Aorta (tissue), 5 donors: ENCODE measurements around the gene UNC79. TPM values are rescaled to one million over a fixed set of nuclear protein-coding genes. Genes with fewer than 3 reads are reported as not detected.

ENCODE experiments used
- ATAC-seq: fragments of 200-7000 bp; cut with Tn5 transposase; one replicate; pipeline ENCODE4 v1.9.1; 2022; ENCODE audit warnings: moderate library complexity; ENCODE audit not compliant: low FRiP score
- DNase-seq, 2 donors: peaks; one replicate each; pipeline ENCODE4 v3.0.0-alpha.2; 2020
- H3K27ac ChIP-seq, 2 donors: one replicate each; pipeline ENCODE4 v1.5.1; 2013; ENCODE audit warnings: low read length in 2 of 2, mild to moderate bottlenecking in 2 of 2, moderate library complexity in 2 of 2, control low read depth in 1 of 2, inconsistent platforms in 1 of 2, low read depth in 1 of 2
- H3K27me3 ChIP-seq, 2 donors: one replicate each; pipeline ENCODE4 v1.6.1; 2013; ENCODE audit warnings: control low read depth in 1 of 2, low read length in 1 of 2, mild to moderate bottlenecking in 1 of 2, moderate library complexity in 1 of 2; ENCODE audit not compliant: insufficient read depth in 2 of 2, control insufficient read depth in 1 of 2
- H3K36me3 ChIP-seq, 2 donors: one replicate each; pipeline ENCODE4 v1.6.1; 2013; ENCODE audit warnings: control low read depth in 1 of 2, low read length in 1 of 2, mild to moderate bottlenecking in 1 of 2; ENCODE audit not compliant: insufficient read depth in 2 of 2, control insufficient read depth in 1 of 2
- H3K4me1 ChIP-seq, 2 donors: one replicate each; pipeline ENCODE4 v1.6.1; 2013; ENCODE audit warnings: low read length in 2 of 2, control low read depth in 1 of 2, mild to moderate bottlenecking in 1 of 2, moderate library complexity in 1 of 2; ENCODE audit not compliant: insufficient read depth in 2 of 2, control insufficient read depth in 1 of 2
- H3K4me3 ChIP-seq, 2 donors: one replicate each; pipeline ENCODE4 v1.5.1; 2013; ENCODE audit warnings: low read length in 2 of 2, control low read depth in 1 of 2, mild to moderate bottlenecking in 1 of 2
- H3K9me3 ChIP-seq: one replicate; pipeline ENCODE4 v1.6.1; 2013; ENCODE audit warnings: mild to moderate bottlenecking, low read length; ENCODE audit not compliant: control insufficient read depth
- WGBS, 2 donors: extraction: QIAGEN DNeasy Blood & Tissue Kit; methylation state at CpG; one replicate each; pipeline ENCODE4 v1.1.7; 2013; 5-methylcytosine and 5-hydroxymethylcytosine counted together
- intact Hi-C, 2 donors: fragments of 100-400 bp; cut with DNase I; formaldehyde crosslinking; loops; one replicate each; pipeline versions ENCODE4 v1.14.2 to v1.15.0; 2022
- polyA plus RNA-seq, 2 donors: library from polyadenylated mRNA; stranded (reverse); fragments of 200-250 nt; gene quantifications; one replicate each; pipeline ENCODE4 v1.2.3, GENCODE V29; 2013
- total RNA-seq, 2 donors: library from RNA; stranded (reverse); fragmentation: NEBNext Ultra II Directional; extraction: Animal tissue kit (Norgen Biotek cat#: 25700); gene quantifications; one replicate each; pipeline ENCODE4 v1.2.1, GENCODE V29; 2021
- donor health status: healthy with polysubstance abuse.
- donor health status: Bipolar disorder and iron deficiency.
- donor health status: DM: no; HTN: no; CAD: no.
- donor health status: DM: no; HTN: no; CAD: no.
- donor health status: DM: yes; HTN: yes; CAD: no.

Gene UNC79
- total and polyA plus RNA-seq, 4 donors, result 0.05 to 0.21 (median 0.16) TPM; not detected in 1

- 86 to 90% methylated on average over 9 of the region's 9 CpGs for WGBS, 2 donors
- H3K36me3 ChIP-seq, result no peaks in the 10 kb centered on the region
- intact Hi-C loops, result no loop called here
- H3K27me3 ChIP-seq, result no peaks in the 10 kb centered on the region
- ATAC-seq (no peak), DNase-seq (peak; percentile 39 to 55)
- H3K27ac ChIP-seq, result no peak overlapping the region
- H3K4me3 ChIP-seq, result no peak overlapping the region
- H3K4me1 ChIP-seq, result no peaks in the 10 kb centered on the region
- H3K9me3 ChIP-seq, result no peaks in the 10 kb centered on the region
Measured at GRCh38 chr14:93725993-93726392, 295.3 kb downstream of the UNC79 start.

DNA sequence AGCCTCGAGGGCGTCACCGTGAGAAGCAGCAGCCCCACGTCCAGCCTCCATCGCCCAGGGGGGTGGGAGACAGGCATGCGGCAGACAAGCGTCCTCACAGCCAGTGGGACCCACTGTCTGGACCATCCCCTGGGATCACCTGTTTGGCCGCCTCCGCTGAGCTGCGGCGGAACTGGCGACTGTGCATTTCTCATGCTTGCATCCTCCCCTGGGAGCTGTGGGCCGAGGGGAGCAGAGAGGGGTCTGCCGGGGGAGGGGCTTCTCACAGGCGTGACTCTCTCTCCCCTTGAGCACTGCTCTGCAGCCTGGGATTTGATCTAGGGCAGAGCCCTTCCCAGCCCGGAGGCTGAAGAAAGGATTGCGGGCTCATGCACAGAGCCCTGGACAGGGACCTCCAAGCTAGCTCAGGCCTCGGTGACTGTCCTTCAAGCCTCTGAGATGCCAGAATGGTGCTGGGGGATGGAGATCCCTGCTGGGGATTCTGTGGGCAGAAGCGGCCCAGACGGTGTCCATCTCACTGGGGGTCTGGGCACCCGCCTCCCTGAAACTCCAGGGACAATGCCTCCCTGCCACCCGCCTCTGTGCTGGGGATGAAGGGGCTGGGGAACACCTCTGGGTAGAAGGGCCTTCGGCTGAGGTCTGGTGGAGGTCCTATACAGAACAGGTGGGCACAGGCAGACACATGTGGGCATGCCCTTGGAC, 296.5 kb downstream of the UNC79 start:
- Histone ChIP-seq H3K9me3 (no peaks in the 10 kb centered on the region), H3K27me3 (no peaks in the 10 kb centered on the region), H3K4me3 (no peak overlapping the region), H3K36me3 (no peaks in the 10 kb centered on the region), H3K4me1 (no peaks in the 10 kb centered on the region), H3K27ac (no peak overlapping the region)
- peak; percentile 36 to 57 for DNase-seq
- ATAC-seq, result no peak
- intact Hi-C loops, result no loop called here
- WGBS, 2 donors, result 63 to 70% methylated on average over 23 of the region's 23 CpGs

GRCh38 chr14:93727917-93728650, 297.3 kb downstream of the UNC79 start:
- H3K27ac ChIP-seq, result no peak overlapping the region
- H3K4me1 ChIP-seq, result no peaks in the 10 kb centered on the region
- ATAC-seq (no peak), DNase-seq (peak; percentile 22 to 68)
- H3K4me3 ChIP-seq, result no peak overlapping the region
- WGBS, 2 donors, result 94% methylated on average over 19 of the region's 19 CpGs
- H3K36me3 ChIP-seq, result no peaks in the 10 kb centered on the region
- no peaks in the 10 kb centered on the region for H3K9me3 ChIP-seq
- H3K27me3 ChIP-seq, result no peaks in the 10 kb centered on the region
- intact Hi-C loops, result no loop called here

- no peak overlapping the region for H3K4me3 ChIP-seq
- 93% methylated on average over 8 of the region's 8 CpGs for WGBS, 2 donors
- H3K4me1 ChIP-seq, result no peaks in the 10 kb centered on the region
- no peaks in the 10 kb centered on the region for H3K9me3 ChIP-seq
- intact Hi-C loops, result no loop called here
- no peaks in the 10 kb centered on the region for H3K36me3 ChIP-seq
- H3K27me3 ChIP-seq, result no peaks in the 10 kb centered on the region
- no peak overlapping the region for H3K27ac ChIP-seq
- DNase-seq, result peak in 1 of 2 donors; percentile 5
- no peak for ATAC-seq
Measured at GRCh38 chr14:93728651-93729016, 297.9 kb downstream of the UNC79 start.

DNA sequence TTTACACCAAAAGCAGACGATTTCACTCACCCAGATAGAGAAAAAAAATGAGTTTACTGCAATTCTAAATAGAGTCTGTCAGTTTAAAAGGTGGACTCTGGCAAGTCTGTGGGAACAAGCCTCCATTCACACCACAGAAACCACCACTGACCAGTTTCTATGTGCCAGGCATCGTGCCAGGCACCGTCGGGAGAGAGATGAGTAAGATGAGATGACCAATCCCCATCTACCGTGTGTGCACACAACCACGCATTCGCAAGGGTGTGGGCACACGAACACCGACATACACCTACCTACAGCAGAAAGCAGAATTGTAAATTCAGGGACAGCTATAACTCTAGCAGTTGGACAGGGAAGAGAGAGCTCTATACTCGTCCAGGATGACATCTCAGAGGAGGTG, 299.3 kb downstream of the UNC79 start:
- Histone ChIP-seq H3K4me1 (no peaks in the 10 kb centered on the region), H3K27me3 (no peaks in the 10 kb centered on the region), H3K27ac (no peak overlapping the region), H3K36me3 (no peaks in the 10 kb centered on the region), H3K9me3 (no peaks in the 10 kb centered on the region), H3K4me3 (no peak overlapping the region)
- ATAC-seq (no peak), DNase-seq (peak in 1 of 2 donors; percentile 18)
- 81 to 83% methylated on average over 10 of the region's 10 CpGs for WGBS, 2 donors
- intact Hi-C loops, result no loop called here

DNA sequence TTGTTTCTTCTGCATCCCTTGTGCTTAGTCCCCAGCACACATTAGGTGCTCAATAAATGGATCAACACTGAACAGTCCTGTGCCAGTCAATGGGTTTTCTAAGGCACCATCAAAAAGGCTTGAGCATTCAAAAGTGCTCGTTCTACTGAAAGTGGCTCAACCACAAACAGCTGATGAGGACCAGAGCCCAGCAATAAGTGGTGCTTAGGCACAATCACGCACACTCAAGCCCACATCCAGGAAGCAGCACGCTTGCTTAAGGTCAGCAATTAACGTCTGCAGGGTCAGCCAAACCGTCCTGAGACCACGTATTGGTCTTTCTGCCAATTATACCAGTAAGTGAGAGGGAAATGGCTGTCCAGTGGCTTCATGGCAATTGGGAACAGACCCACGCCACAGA, 301.0 kb downstream of the UNC79 start:
- ATAC-seq (no peak), DNase-seq (no peak)
- Histone ChIP-seq H3K9me3 (no peaks in the 10 kb centered on the region), H3K27me3 (no peaks in the 10 kb centered on the region), H3K4me1 (no peaks in the 10 kb centered on the region), H3K36me3 (no peaks in the 10 kb centered on the region), H3K27ac (no peak overlapping the region), H3K4me3 (no peak overlapping the region)
- intact Hi-C loops, result no loop called here
- WGBS, 2 donors, result 58 to 64% methylated on average over 7 of the region's 7 CpGs

GRCh38 chr14:93732524-93732923, 301.8 kb downstream of the UNC79 start:
- DNase-seq (peak; percentile 20 to 65), ATAC-seq (no peak)
- no peak overlapping the region for H3K4me3 ChIP-seq
- no peak overlapping the region for H3K27ac ChIP-seq
- no peaks in the 10 kb centered on the region for H3K36me3 ChIP-seq
- intact Hi-C loops, result no loop called here
- WGBS, 2 donors, result 75 to 82% methylated on average over 10 of the region's 10 CpGs
- H3K27me3 ChIP-seq, result no peaks in the 10 kb centered on the region
- no peaks in the 10 kb centered on the region for H3K4me1 ChIP-seq
- no peaks in the 10 kb centered on the region for H3K9me3 ChIP-seq

GRCh38 chr14:93733231-93733630, 302.5 kb downstream of the UNC79 start:
- H3K4me1 ChIP-seq, result no peaks in the 10 kb centered on the region
- H3K36me3 ChIP-seq, result no peaks in the 10 kb centered on the region
- H3K4me3 ChIP-seq, result no peak overlapping the region
- H3K27me3 ChIP-seq, result no peaks in the 10 kb centered on the region
- no peaks in the 10 kb centered on the region for H3K9me3 ChIP-seq
- WGBS, 2 donors, result 81 to 82% methylated on average over 11 of the region's 11 CpGs
- ATAC-seq, result no peak
- DNase-seq, result peak; percentile 28 to 54
- intact Hi-C loops, result no loop called here
- H3K27ac ChIP-seq, result no peak overlapping the region

DNA sequence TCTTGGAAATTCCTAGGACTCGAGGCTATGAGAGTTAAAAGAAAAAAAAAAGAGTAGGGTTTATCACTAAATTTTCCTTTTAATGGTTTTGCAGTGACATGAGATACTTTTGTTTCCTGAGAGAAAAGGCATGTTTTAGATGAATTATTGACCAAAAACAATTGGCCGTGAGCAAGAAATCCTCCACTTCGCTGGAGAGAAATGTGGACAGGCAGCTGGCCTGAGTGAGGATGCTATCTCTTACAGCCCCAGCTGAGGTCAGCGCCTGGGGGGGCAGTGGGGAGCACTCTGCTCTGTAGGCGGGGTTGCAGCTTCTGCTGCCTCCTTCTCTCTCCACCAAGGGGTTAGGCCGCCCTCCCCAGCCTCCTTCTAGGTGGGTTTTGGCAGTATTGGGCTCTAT, 302.9 kb downstream of the UNC79 start:
- no peaks in the 10 kb centered on the region for H3K4me1 ChIP-seq
- intact Hi-C loops, result loop anchor here in 1 of 2 donors (2.0 kb wide), 1 partner anchor 55 kb away; the partner anchor contains the start of gene PRIMA1
- no peak overlapping the region for H3K4me3 ChIP-seq
- no peaks in the 10 kb centered on the region for H3K9me3 ChIP-seq
- DNase-seq (no peak), ATAC-seq (no peak)
- H3K27me3 ChIP-seq, result no peaks in the 10 kb centered on the region
- H3K36me3 ChIP-seq, result no peaks in the 10 kb centered on the region
- 77 to 78% methylated on average over 6 of the region's 6 CpGs for WGBS, 2 donors
- H3K27ac ChIP-seq, result no peak overlapping the region
